Activated T-helper 1 cell treated with anti-CD3 and anti-CD28 coated beads, Interleukin-12 subunit alpha, Interleukin-12 subunit beta, Interleukin-2, Interleukin-4 antibody, amounts not matched to agents 30 ng/mL and 10 ng/mL and 1 ng/mL, durations not matched to agents 14 hours and 24 hours and 36 hours (primary cell): ENCODE results near the gene KCNAB1. TPM values are rescaled to one million over a fixed set of nuclear protein-coding genes. Genes with fewer than 3 reads are reported as not detected.

Experiments used
- DNase-seq: peaks from one replicate; pipeline ENCODE4 v3.0.0; 2021; ENCODE audit warnings: low spot score
- H3K27ac Mint-ChIP-seq: one replicate; pipeline ENCODE4 v1.8.0; 2021; ENCODE audit warnings: mild to moderate bottlenecking, mixed read lengths
- H3K27me3 Mint-ChIP-seq: one replicate; pipeline ENCODE4 v1.8.0; 2022; ENCODE audit warnings: mild to moderate bottlenecking, moderate library complexity, mixed read lengths; ENCODE audit not compliant: insufficient read depth
- H3K36me3 Mint-ChIP-seq: one replicate; pipeline ENCODE4 v1.8.0; 2021; ENCODE audit warnings: low read depth, mixed read lengths
- H3K4me1 Mint-ChIP-seq: one replicate; pipeline ENCODE4 v1.8.0; 2021; ENCODE audit warnings: low read depth, mixed read lengths
- H3K4me3 Mint-ChIP-seq: one replicate; pipeline ENCODE4 v1.8.0; 2021; ENCODE audit warnings: mild to moderate bottlenecking, moderate library complexity, mixed read lengths
- H3K9me3 Mint-ChIP-seq: one replicate; pipeline ENCODE4 v1.8.0; 2021; ENCODE audit warnings: mixed read lengths
- intact Hi-C: fragments of 100-400 bp; cut with micrococcal nuclease; formaldehyde crosslinking; loops from one replicate; pipeline ENCODE4 v1.15.1; 2024
- total RNA-seq: library from RNA; stranded (reverse); gene quantifications from 2 replicates; pipeline ENCODE4 v1.2.3, GENCODE V29; 2022

KCNAB1 gene
- total RNA-seq, 1 donor from 2014 or later: not detected

GRCh38 chr3:156145866-156146265, 25.5 kb downstream of the KCNAB1 start:
- no peak overlapping the region for H3K4me3 Mint-ChIP-seq
- intact Hi-C loops: no loop called here
- no peaks in the 10 kb centered on the region for H3K36me3 Mint-ChIP-seq
- peaks cover 25% of the 10 kb centered on the region for H3K27me3 Mint-ChIP-seq
- no peaks in the 10 kb centered on the region for H3K9me3 Mint-ChIP-seq
- DNase-seq: no peak
- H3K27ac Mint-ChIP-seq: no peak overlapping the region
- H3K4me1 Mint-ChIP-seq: peaks cover 7% of the 10 kb centered on the region

GRCh38 chr3:156148345-156148945, 28.1 kb downstream of the KCNAB1 start:
- Mint-ChIP-seq H3K36me3 (no peaks in the 10 kb centered on the region), H3K27me3 (peaks cover 22% of the 10 kb centered on the region), H3K27ac (no peak overlapping the region), H3K4me3 (no peak overlapping the region), H3K4me1 (peaks cover 7% of the 10 kb centered on the region), H3K9me3 (no peaks in the 10 kb centered on the region)
- intact Hi-C loops: no loop called here
- no peak for DNase-seq

- Mint-ChIP-seq H3K4me3 (no peak overlapping the region), H3K36me3 (no peaks in the 10 kb centered on the region), H3K9me3 (no peaks in the 10 kb centered on the region), H3K27ac (no peak overlapping the region), H3K4me1 (peaks cover 7% of the 10 kb centered on the region), H3K27me3 (peaks cover 20% of the 10 kb centered on the region)
- DNase-seq: no peak
- intact Hi-C loops: no loop called here
These were observed 28.6 kb downstream of the KCNAB1 start for GRCh38 chr3:156148946-156149381.

GRCh38 chr3:156149876-156150275, 29.5 kb downstream of the KCNAB1 start:
- H3K9me3 Mint-ChIP-seq: no peaks in the 10 kb centered on the region
- DNase-seq: no peak
- no peaks in the 10 kb centered on the region for H3K36me3 Mint-ChIP-seq
- no peak overlapping the region for H3K27ac Mint-ChIP-seq
- intact Hi-C loops: loop anchor here (1.0 to 10.0 kb wide), 9 partner anchors 233 to 1089 kb away; partner anchors contain the start of gene TIPARP
- H3K27me3 Mint-ChIP-seq: peaks cover 12% of the 10 kb centered on the region
- H3K4me3 Mint-ChIP-seq: no peak overlapping the region
- H3K4me1 Mint-ChIP-seq: peaks cover 7% of the 10 kb centered on the region

GRCh38 chr3:156150434-156151066, 30.2 kb downstream of the KCNAB1 start:
- Mint-ChIP-seq H3K27me3 (peaks cover 12% of the 10 kb centered on the region), H3K9me3 (no peaks in the 10 kb centered on the region), H3K36me3 (no peaks in the 10 kb centered on the region), H3K27ac (no peak overlapping the region), H3K4me1 (peaks cover 7% of the 10 kb centered on the region), H3K4me3 (no peak overlapping the region)
- intact Hi-C loops: loop anchor here (1.0 to 10.0 kb wide), 10 partner anchors 232 to 1089 kb away; partner anchors contain the start of gene TIPARP
- DNase-seq: no peak

GRCh38 chr3:156151824-156152428, 31.5 kb downstream of the KCNAB1 start:
- Mint-ChIP-seq H3K27me3 (peaks cover 7% of the 10 kb centered on the region), H3K27ac (no peak overlapping the region), H3K4me1 (peaks cover 7% of the 10 kb centered on the region), H3K9me3 (no peaks in the 10 kb centered on the region), H3K36me3 (no peaks in the 10 kb centered on the region), H3K4me3 (no peak overlapping the region)
- peak; percentile 11 for DNase-seq
- intact Hi-C loops: loop anchor here (1.0 to 10.0 kb wide), 6 partner anchors 231 to 937 kb away; partner anchors contain the start of gene TIPARP

GRCh38 chr3:156158656-156159295, 38.4 kb downstream of the KCNAB1 start:
- intact Hi-C loops: loop anchor here (10.0 kb wide), 1 partner anchor 656 kb away; no protein-coding TSS in a partner anchor

GRCh38 chr3:156160647-156161046, 40.3 kb downstream of the KCNAB1 start:
- intact Hi-C loops: no loop called here
- H3K27me3 Mint-ChIP-seq: peaks cover 6% of the 10 kb centered on the region
- H3K9me3 Mint-ChIP-seq: no peaks in the 10 kb centered on the region
- DNase-seq: no peak
- H3K27ac Mint-ChIP-seq: no peak overlapping the region
- H3K4me1 Mint-ChIP-seq: peaks cover 17% of the 10 kb centered on the region
- H3K4me3 Mint-ChIP-seq: no peak overlapping the region
- no peaks in the 10 kb centered on the region for H3K36me3 Mint-ChIP-seq

More at GRCh38 chr3:156158656-156159295, 38.4 kb downstream of the KCNAB1 start:
- H3K4me3 Mint-ChIP-seq: no peak overlapping the region
- no peaks in the 10 kb centered on the region for H3K36me3 Mint-ChIP-seq
- H3K4me1 Mint-ChIP-seq: peaks cover 17% of the 10 kb centered on the region
- H3K27me3 Mint-ChIP-seq: peaks cover 3% of the 10 kb centered on the region
- H3K27ac Mint-ChIP-seq: no peak overlapping the region
- no peak for DNase-seq
- no peaks in the 10 kb centered on the region for H3K9me3 Mint-ChIP-seq

- H3K27ac Mint-ChIP-seq: no peak overlapping the region
These were observed 40.8 kb downstream of the KCNAB1 start for GRCh38 chr3:156161172-156161571.

GRCh38 chr3:156163848-156164247, 43.5 kb downstream of the KCNAB1 start:
- no peak overlapping the region for H3K4me3 Mint-ChIP-seq
- DNase-seq: no peak
- H3K36me3 Mint-ChIP-seq: no peaks in the 10 kb centered on the region
- H3K27ac Mint-ChIP-seq: no peak overlapping the region
- H3K9me3 Mint-ChIP-seq: no peaks in the 10 kb centered on the region
- H3K27me3 Mint-ChIP-seq: peaks cover 22% of the 10 kb centered on the region
- peaks cover 17% of the 10 kb centered on the region for H3K4me1 Mint-ChIP-seq
- intact Hi-C loops: no loop called here

More at GRCh38 chr3:156161172-156161571, 40.8 kb downstream of the KCNAB1 start:
- no peak for DNase-seq
- intact Hi-C loops: no loop called here
- Mint-ChIP-seq H3K27me3 (peaks cover 6% of the 10 kb centered on the region), H3K36me3 (no peaks in the 10 kb centered on the region), H3K4me1 (peaks cover 17% of the 10 kb centered on the region), H3K9me3 (no peaks in the 10 kb centered on the region), H3K4me3 (no peak overlapping the region)

- Mint-ChIP-seq H3K4me1 (no peaks in the 10 kb centered on the region), H3K9me3 (no peaks in the 10 kb centered on the region), H3K27ac (no peak overlapping the region), H3K4me3 (no peak overlapping the region), H3K27me3 (peaks cover 21% of the 10 kb centered on the region), H3K36me3 (no peaks in the 10 kb centered on the region)
- DNase-seq: no peak
- intact Hi-C loops: no loop called here
These were observed 46.4 kb downstream of the KCNAB1 start for GRCh38 chr3:156166808-156167207.

GRCh38 chr3:156170571-156170970, 50.2 kb downstream of the KCNAB1 start:
- Mint-ChIP-seq H3K27me3 (peaks cover 18% of the 10 kb centered on the region), H3K27ac (no peak overlapping the region), H3K36me3 (no peaks in the 10 kb centered on the region), H3K9me3 (no peaks in the 10 kb centered on the region), H3K4me3 (no peak overlapping the region), H3K4me1 (no peaks in the 10 kb centered on the region)
- no peak for DNase-seq
- intact Hi-C loops: no loop called here
